ENCODE data around the gene SMAD6.

The SMAD6 gene

DNA sequence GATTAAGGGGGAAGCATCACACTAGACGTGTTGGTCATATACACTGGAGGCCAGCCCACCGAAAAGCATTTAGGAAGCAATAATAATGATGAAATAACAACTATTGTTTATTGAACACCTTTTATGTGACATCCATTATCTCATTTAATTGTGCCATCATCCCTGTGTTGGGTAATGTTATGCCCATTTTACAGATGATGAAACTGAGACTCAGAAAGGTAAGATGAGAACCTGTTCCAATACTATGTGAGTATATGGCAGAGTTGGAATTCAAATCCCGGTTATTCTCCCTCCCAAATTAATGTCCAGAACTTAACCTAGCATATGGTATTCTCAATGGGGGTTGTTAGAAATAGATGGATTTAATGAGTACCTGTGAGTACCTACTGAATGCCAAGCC, 99.2 kb downstream of the SMAD6 start:
- CTCF ChIA-PET = no interaction called here
- H3K27ac ChIP-seq = no peak overlapping the region
- POLR2A ChIA-PET (ENCODE audit: low non-redundant PET) = no interaction called here
- DNase-seq (ENCODE audit: low spot score) = no peak
- TF ChIP-seq, protein P1, sequence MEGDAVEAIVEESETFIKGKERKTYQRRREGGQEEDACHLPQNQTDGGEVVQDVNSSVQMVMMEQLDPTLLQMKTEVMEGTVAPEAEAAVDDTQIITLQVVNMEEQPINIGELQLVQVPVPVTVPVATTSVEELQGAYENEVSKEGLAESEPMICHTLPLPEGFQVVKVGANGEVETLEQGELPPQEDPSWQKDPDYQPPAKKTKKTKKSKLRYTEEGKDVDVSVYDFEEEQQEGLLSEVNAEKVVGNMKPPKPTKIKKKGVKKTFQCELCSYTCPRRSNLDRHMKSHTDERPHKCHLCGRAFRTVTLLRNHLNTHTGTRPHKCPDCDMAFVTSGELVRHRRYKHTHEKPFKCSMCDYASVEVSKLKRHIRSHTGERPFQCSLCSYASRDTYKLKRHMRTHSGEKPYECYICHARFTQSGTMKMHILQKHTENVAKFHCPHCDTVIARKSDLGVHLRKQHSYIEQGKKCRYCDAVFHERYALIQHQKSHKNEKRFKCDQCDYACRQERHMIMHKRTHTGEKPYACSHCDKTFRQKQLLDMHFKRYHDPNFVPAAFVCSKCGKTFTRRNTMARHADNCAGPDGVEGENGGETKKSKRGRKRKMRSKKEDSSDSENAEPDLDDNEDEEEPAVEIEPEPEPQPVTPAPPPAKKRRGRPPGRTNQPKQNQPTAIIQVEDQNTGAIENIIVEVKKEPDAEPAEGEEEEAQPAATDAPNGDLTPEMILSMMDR (conservative IDR thresholded peaks at IDR 0.05; ENCODE audit: low read depth) = no peak

DNA sequence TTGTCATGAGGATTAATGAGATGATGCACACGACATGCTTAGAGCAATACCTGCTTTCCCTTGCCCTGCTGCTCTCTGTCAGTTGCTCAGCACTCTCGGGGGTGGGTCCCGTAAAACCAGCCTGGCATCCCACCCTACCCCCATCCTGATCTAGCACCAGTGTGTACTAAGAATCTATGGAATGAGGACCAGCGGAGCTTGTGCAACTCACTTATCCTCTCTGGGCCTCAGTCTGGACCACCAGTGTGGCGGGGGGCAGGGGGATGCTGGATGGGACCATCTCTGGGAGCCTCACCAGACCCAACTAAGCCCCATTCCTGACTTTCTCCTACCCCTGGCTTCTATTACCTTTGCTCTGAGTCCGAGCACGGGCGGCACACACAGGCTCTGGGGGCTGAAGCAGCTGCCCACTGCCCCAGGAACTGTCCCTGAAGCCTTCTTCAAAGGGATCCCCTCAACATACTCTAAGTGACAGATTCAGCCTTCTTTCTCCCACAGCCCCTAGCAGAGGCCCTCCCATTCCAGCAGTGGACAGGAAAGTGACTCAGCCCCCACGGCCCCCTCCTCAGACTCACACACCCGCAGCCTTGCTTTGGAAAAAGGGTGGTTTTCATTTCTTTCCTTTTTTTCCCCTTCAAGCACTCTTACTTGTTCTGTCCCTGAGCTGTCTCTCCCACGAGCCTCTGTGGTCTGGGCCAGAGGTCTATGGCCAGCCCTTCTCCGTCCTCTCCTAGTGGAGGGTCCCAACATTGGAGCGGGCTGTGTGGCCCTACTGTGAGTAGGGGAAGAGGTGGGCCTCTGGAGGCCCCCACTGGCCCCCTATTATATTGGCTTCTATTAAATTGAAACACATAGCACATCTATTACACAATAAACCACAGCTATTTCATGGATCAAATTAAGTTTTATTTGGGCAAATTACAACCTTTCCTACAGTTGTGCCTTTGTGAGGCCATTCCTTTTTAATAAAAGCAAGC, 100.3 kb downstream of the SMAD6 start:
- POLR2A ChIA-PET (ENCODE audit: low non-redundant PET) = no interaction called here

DNA sequence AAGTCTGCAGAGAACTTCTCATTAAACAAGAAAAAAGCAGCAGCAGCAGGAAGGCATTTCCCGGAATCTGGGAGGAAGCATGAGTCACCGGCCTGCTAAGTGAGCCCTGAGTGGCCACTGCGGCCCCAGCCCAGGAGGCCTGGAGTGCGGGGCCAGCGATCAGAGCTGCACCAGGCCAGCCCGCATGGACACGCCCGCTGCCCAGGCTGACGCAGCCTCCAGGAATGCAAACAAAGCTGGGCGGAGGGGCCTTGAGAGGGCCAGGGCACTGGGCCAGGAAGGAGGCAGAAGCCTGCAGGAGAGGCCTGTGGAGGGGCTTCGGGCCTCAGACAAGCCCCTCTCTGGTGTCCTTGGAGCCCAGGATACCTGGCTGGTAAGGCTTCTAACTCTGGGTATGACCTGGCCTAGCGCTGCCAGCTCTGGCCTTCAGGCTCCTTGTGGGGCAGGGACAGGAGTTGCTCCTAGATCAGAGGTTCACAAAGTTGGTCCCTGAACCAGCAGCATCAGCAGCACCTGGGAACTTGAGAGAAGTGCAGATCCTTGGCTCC, 101.2 kb downstream of the SMAD6 start:
- DNase-seq (ENCODE audit: low spot score) = peak; percentile 96
- H3K27ac ChIP-seq = peak overlapping the region; percentile 93
- TF ChIP-seq, protein P1 (conservative IDR thresholded peaks at IDR 0.05; ENCODE audit: low read depth) = no peak
- ChIA-PET POLR2A (ENCODE audit: low non-redundant PET) (interaction anchor here (0.5 kb wide), 1 partner anchor 133 kb away, joined by 4 read pairs; no protein-coding TSS in a partner anchor), CTCF (interaction anchor here (0.6 kb wide), 1 partner anchor 672 kb away, joined by 3 read pairs; no protein-coding TSS in a partner anchor)

More for the DNA sequence above, 100.3 kb downstream of the SMAD6 start:
- peak overlapping the region; percentile 93 for H3K27ac ChIP-seq
- peak; percentile 7 for DNase-seq (ENCODE audit: low spot score)
- TF ChIP-seq, protein P1 (conservative IDR thresholded peaks at IDR 0.05; ENCODE audit: low read depth) = no peak
- CTCF ChIA-PET = interaction anchor here (0.6 kb wide), 1 partner anchor 672 kb away, joined by 3 read pairs; no protein-coding TSS in a partner anchor

DNA sequence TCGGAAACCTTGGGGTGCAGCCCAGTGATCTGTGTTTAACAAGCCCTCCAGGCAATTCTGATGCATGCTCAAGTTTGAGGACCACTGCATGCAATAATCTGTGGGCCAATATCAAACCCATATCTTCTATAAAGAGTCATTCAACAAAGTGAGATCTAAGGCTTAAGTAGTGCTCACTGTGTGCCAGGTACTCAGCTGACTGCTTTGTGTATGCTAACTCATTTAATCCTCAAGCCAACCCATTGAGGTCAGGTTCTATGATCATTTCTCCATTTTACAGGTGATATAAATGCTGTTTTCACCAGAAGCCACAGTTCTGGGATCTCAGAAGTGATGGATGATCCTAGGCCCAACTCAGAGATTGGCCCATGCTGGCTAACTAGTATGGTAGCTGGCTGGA, 101.7 kb downstream of the SMAD6 start:
- ChIA-PET CTCF (no interaction called here), POLR2A (ENCODE audit: low non-redundant PET) (interaction anchor here (0.5 kb wide), 1 partner anchor 134 kb away, joined by 4 read pairs; no protein-coding TSS in a partner anchor)
- peak overlapping the region; percentile 93 for H3K27ac ChIP-seq
- no peak for DNase-seq (ENCODE audit: low spot score)
- TF ChIP-seq, protein P1 (conservative IDR thresholded peaks at IDR 0.05; ENCODE audit: low read depth) = no peak

DNA sequence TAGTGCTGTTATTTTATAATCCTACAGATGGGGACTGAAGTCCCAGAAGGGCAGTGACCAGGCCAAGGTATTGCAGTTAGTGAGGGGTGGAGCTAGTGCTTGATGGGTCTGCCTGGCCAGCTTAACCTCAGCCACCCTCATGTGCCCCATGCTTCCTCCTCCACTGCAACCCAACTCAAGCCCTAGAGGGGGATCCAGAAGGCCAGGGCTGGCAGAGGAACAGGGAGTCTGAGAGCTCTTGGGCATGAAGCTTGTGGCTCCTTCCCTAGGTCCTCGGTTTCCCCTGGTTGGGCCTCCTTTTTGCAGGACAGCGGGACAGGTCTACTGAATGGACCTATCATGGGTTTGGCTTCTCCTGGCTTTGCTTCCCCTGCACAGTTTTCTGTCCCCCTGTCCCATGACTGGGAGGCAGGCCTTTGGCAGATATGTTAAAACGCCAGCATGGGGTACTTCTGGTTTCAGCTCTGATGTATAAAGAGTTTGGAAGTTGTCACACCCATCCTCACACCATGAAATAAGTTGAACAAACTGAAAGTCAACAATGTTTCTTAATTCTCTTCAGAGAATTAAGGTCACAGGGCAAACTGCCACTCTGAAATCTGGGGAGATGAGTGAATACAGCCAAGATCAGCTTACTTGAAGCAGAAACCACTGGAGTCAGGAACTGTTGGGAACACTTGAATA, 103.3 kb downstream of the SMAD6 start:
- no peak overlapping the region; the same call in 1 of the 2 replicates for H3K27ac ChIP-seq
- TF ChIP-seq, protein P1 (conservative IDR thresholded peaks at IDR 0.05; ENCODE audit: low read depth) = no peak
- ChIA-PET CTCF (interaction anchor here (0.6 kb wide), 1 partner anchor 16 kb away, joined by 3 read pairs; no protein-coding TSS in a partner anchor), POLR2A (ENCODE audit: low non-redundant PET) (no interaction called here)
- DNase-seq (ENCODE audit: low spot score) = no peak

All from RWPE1 (cell line).